HuH-7 (cell line): ENCODE measurements around the gene IFFO2.
"Not testable (repeated sequence)": the region's sequence is repeated elsewhere in the genome, so short reads cannot be mapped to it uniquely, and the experiment has no call there.

Experiments used
- DNase-seq: peaks from one replicate; pipeline ENCODE4 v3.0.0; 2011; ENCODE audit warnings: low spot score

The IFFO2 gene

GRCh38 chr1:18874600-18874999 lies 81.9 kb downstream of the IFFO2 start:
- DNase-seq: no peak

- DNase-seq: no peak
These were observed 82.4 kb downstream of the IFFO2 start for GRCh38 chr1:18874036-18874435.

- no peak for DNase-seq
These were observed 84.3 kb downstream of the IFFO2 start for GRCh38 chr1:18872071-18872611.

GRCh38 chr1:18871401-18872070 lies 84.9 kb downstream of the IFFO2 start:
- DNase-seq: no peak

- no peak for DNase-seq
These were observed 85.5 kb downstream of the IFFO2 start for GRCh38 chr1:18870957-18871356.

GRCh38 chr1:18870595-18870865 lies 85.9 kb downstream of the IFFO2 start:
- DNase-seq: not testable (repeated sequence)

- no peak for DNase-seq
These were observed 86.5 kb downstream of the IFFO2 start for GRCh38 chr1:18869847-18870594.

- DNase-seq: no peak
These were observed 87.6 kb downstream of the IFFO2 start for GRCh38 chr1:18868801-18869424.

GRCh38 chr1:18868354-18868753 lies 88.1 kb downstream of the IFFO2 start:
- DNase-seq: no peak

GRCh38 chr1:18866846-18867245 lies 89.6 kb downstream of the IFFO2 start:
- no peak for DNase-seq

- DNase-seq: no peak
These were observed 90.2 kb downstream of the IFFO2 start for GRCh38 chr1:18866314-18866713.

- DNase-seq: no peak
These were observed 91.3 kb downstream of the IFFO2 start for GRCh38 chr1:18865176-18865575.

- DNase-seq: no peak
These were observed 94.9 kb downstream of the IFFO2 start for GRCh38 chr1:18861590-18861989.

GRCh38 chr1:18861082-18861481 lies 95.4 kb downstream of the IFFO2 start:
- DNase-seq: no peak

GRCh38 chr1:18859560-18859959 lies 96.9 kb downstream of the IFFO2 start, which contains the start of gene TAS1R2:
Gene TAS1R2 (minus strand): TSS chr1:18859660. CDS start chr1:18859660, 0 bp downstream.
- no peak for DNase-seq

GRCh38 chr1:18858070-18858688 lies 98.3 kb downstream of the IFFO2 start:
- DNase-seq: no peak

- no peak for DNase-seq
These were observed 100.0 kb downstream of the IFFO2 start for GRCh38 chr1:18856435-18856834.

- DNase-seq: no peak
These were observed 100.9 kb downstream of the IFFO2 start for GRCh38 chr1:18855573-18855972.

GRCh38 chr1:18854331-18855025 lies 102.0 kb downstream of the IFFO2 start:
- DNase-seq: no peak
